K562 (cell line): ENCODE data around the gene MARCHF3. TPM values are rescaled to one million over a fixed set of nuclear protein-coding genes. Genes with fewer than 3 reads are reported as not detected.

Experiments
- ATAC-seq: fragments of 200-7000 bp; cut with Tn5 transposase; 3 replicates; pipeline ENCODE4 v1.9.1; 2020; ENCODE audit warnings: moderate library complexity
- BruUV-seq: library from RNA; stranded (reverse); fragments of 400-500 nt; replicated peaks from 2 replicates; lab custom pipeline; 2021; lab: Mats Ljungman, UMichigan
- CTCF ChIA-PET: fragments of 300-600 bp; formaldehyde crosslinking; extraction: SDS; loops from one replicate; lab custom pipeline; 2021; ENCODE audit warnings: low intra/inter-chr PET ratio; lab: Yijun Ruan, JAX
- POLR2A ChIA-PET: fragments of 300-600, 350-650 bp; sonication (Branson Sonifier 250); formaldehyde crosslinking; extraction: SDS; loops from one replicate; lab custom pipeline; 2021; ENCODE audit warnings: antibody characterized with exemption, inconsistent platforms; lab: Yijun Ruan, JAX
- DNase-seq, 4 experiments: peaks; one replicate each; pipeline versions ENCODE4 v3.0.0 to v3.0.0-alpha.2; 2011 to 2018; ENCODE audit warnings: low spot score in 3 of 4, mixed read lengths in 3 of 4; ENCODE audit errors: extremely low read depth in 1 of 4
- FAIRE-seq: peaks from 2 replicates; lab custom pipeline; 2011; peaks lifted over from hg19 to GRCh38; lab: Jason Lieb, UNC
- H2AFZ ChIP-seq: 2 replicates; pipeline ENCODE4 v1.6.0; 2011; ENCODE audit warnings: low read depth, low read length, control low read depth, inconsistent platforms
- H3K27ac ChIP-seq: fragments of 200-600 bp; 3 replicates; pipeline ENCODE4 v1.8.0; 2011; ENCODE audit warnings: low read depth, mild to moderate bottlenecking, control low read depth, inconsistent platforms, low read length, moderate library complexity, mixed read lengths; ENCODE audit errors: extremely low read depth
- H3K27me3 ChIP-seq, 2 experiments: fragments of 300-600 bp in 1 of 2; 2 replicates in 1 of 2; 3 replicates in 1 of 2; pipeline versions ENCODE4 v1.6.0 to v1.8.0; 2011; ENCODE audit warnings: inconsistent platforms in 2 of 2, low read length in 2 of 2, mild to moderate bottlenecking in 1 of 2, mixed read lengths in 1 of 2, moderate library complexity in 1 of 2; ENCODE audit not compliant: control insufficient read depth in 2 of 2, insufficient read depth in 2 of 2
- H3K36me3 ChIP-seq: fragments of 300-600 bp; 3 replicates; pipeline ENCODE4 v1.8.0; 2011; ENCODE audit warnings: mild to moderate bottlenecking, low read length, inconsistent platforms; ENCODE audit not compliant: control insufficient read depth, insufficient read depth
- H3K4me1 ChIP-seq, 2 experiments: fragments of 200-600 bp in 1 of 2; replicated peaks in 1 of 2; 2 replicates in 1 of 2; 3 replicates in 1 of 2; pipeline versions ENCODE4 v1.5.1 to v1.8.0; 2011; ENCODE audit warnings: inconsistent platforms in 2 of 2, low read length in 2 of 2, mild to moderate bottlenecking in 1 of 2, mixed read lengths in 1 of 2, moderate library complexity in 1 of 2; ENCODE audit not compliant: control insufficient read depth in 2 of 2, insufficient read depth in 2 of 2
- H3K4me2 ChIP-seq: 2 replicates; pipeline ENCODE4 v1.6.1; 2011; ENCODE audit warnings: low read length, control low read depth, inconsistent platforms, mixed read lengths; ENCODE audit not compliant: insufficient read depth
- H3K4me3 ChIP-seq: fragments of 200-600 bp; sonication (generic), shearing (Covaris generic); 2 replicates; pipeline ENCODE4 v1.5.1; 2016; ENCODE audit warnings: control low read depth, inconsistent platforms
- H3K79me2 ChIP-seq: fragments of 200-600 bp; 3 replicates; pipeline ENCODE4 v1.8.0; 2011; ENCODE audit warnings: low read length, inconsistent platforms; ENCODE audit not compliant: control insufficient read depth, insufficient read depth
- H3K9ac ChIP-seq, 2 experiments: 2 replicates each; pipeline versions ENCODE4 v1.6.0 to v1.6.1; 2011; ENCODE audit warnings: low read depth in 2 of 2, low read length in 2 of 2, control low read depth in 1 of 2, inconsistent platforms in 1 of 2, mild to moderate bottlenecking in 1 of 2, mixed read lengths in 1 of 2; ENCODE audit not compliant: insufficient read depth in 1 of 2
- H3K9me1 ChIP-seq: one replicate; pipeline ENCODE4 v1.6.0; 2011; ENCODE audit warnings: inconsistent platforms, mild to moderate bottlenecking, low read length, moderate library complexity; ENCODE audit not compliant: control insufficient read depth, insufficient read depth
- H3K9me3 ChIP-seq: replicated peaks from 2 replicates; pipeline ENCODE4 v1.5.1; 2011; ENCODE audit warnings: low read depth, low read length, inconsistent platforms; ENCODE audit not compliant: control insufficient read depth, insufficient read depth
- H4K20me1 ChIP-seq: replicated peaks from 2 replicates; pipeline ENCODE4 v1.6.1; 2011; ENCODE audit warnings: low read length, inconsistent platforms, mixed read lengths; ENCODE audit not compliant: control insufficient read depth, insufficient read depth
- MAFF ChIP-seq: IDR thresholded peaks from 2 replicates; pipeline ENCODE4 v1.6.1; 2012; ENCODE audit warnings: low read length, improper control_type of control experiment
- MLLT1 ChIP-seq, 2 experiments: fragments of 450-650 bp; IDR thresholded peaks; 2 replicates each; pipeline ENCODE4 v1.6.1; 2016
- NFE2L1 ChIP-seq: fragments of 450-650 bp; IDR thresholded peaks from 2 replicates; pipeline ENCODE4 v1.6.1; 2016; ENCODE audit warnings: missing genetic modification characterization, low read depth, mild to moderate bottlenecking, missing compliant biosample characterization, moderate library complexity, borderline replicate concordance
- NFRKB ChIP-seq: fragments of 450-650 bp; IDR thresholded peaks from 2 replicates; pipeline ENCODE4 v1.6.1; 2016; ENCODE audit warnings: low read depth
- PRMT5 ChIP-seq: sonication (generic); formaldehyde crosslinking; IDR thresholded peaks from 2 replicates; pipeline ENCODE4 v1.5.0; 2020; ENCODE audit warnings: missing genetic modification reagents
- RBM25 ChIP-seq: fragments of 200-400 bp; formaldehyde crosslinking; IDR thresholded peaks from 2 replicates; pipeline ENCODE4 v1.6.1; 2018; ENCODE audit warnings: low read length, low read depth, moderate library complexity; ENCODE audit not compliant: severe bottlenecking
- SMARCE1 ChIP-seq: fragments of 450-650 bp; IDR thresholded peaks from 2 replicates; pipeline ENCODE4 v1.7.1; 2016; ENCODE audit warnings: mild to moderate bottlenecking
- SREBF2 ChIP-seq: sonication (generic); formaldehyde crosslinking; IDR thresholded peaks from 2 replicates; pipeline ENCODE4 v1.4.0; 2020; ENCODE audit warnings: mild to moderate bottlenecking, missing genetic modification reagents
- ZBTB40 ChIP-seq, 2 experiments: fragments of 450-650 bp in 1 of 2; sonication (generic) in 1 of 2; formaldehyde crosslinking in 1 of 2; IDR thresholded peaks; 2 replicates each; pipeline versions ENCODE4 v1.7.1 to v1.9.0; 2016 to 2022; ENCODE audit warnings: inconsistent platforms in 1 of 2, mild to moderate bottlenecking in 1 of 2, missing genetic modification reagents in 1 of 2
- ZBTB8A ChIP-seq: fragments of 450-650 bp; IDR thresholded peaks from 2 replicates; pipeline ENCODE4 v1.6.1; 2018; ENCODE audit warnings: mild to moderate bottlenecking, moderate library complexity; ENCODE audit not compliant: partially characterized antibody
- ZNF668 ChIP-seq: fragments of 250-450 bp; sonication (Bioruptor Pico); IDR thresholded peaks from 2 replicates; pipeline ENCODE4 v1.8.0; 2022; ENCODE audit warnings: mild to moderate bottlenecking, inconsistent platforms
- ZNF785 ChIP-seq: fragments of 250-450 bp; sonication (Bioruptor Pico); IDR thresholded peaks from 2 replicates; pipeline ENCODE4 v1.4.0; 2020; ENCODE audit warnings: mild to moderate bottlenecking
- WGBS: fragments of 100-300 bp; shearing (Covaris generic); methylation state at CpG from one replicate; pipeline ENCODE4 v1.1.6; 2016; ENCODE audit warnings: low coverage, mixed read lengths; ENCODE audit not compliant: insufficient coverage; ENCODE audit errors: missing lambda C conversion rate; 5-methylcytosine and 5-hydroxymethylcytosine counted together
- in situ Hi-C: fragments of 300-500 bp; cut with MboI; formaldehyde crosslinking; loops from 4 replicates; pipeline ENCODE4 v1.15.0; 2018; ENCODE audit warnings: inconsistent platforms, mixed read lengths
- intact Hi-C: fragments of 100-400 bp; cut with micrococcal nuclease; formaldehyde crosslinking; loops from 2 replicates; pipeline ENCODE4 v1.14.2; 2022
- polyA plus RNA-seq, 8 experiments: library from polyadenylated mRNA; depleted of rRNA in 4 of 8; stranded (reverse) in 5 of 8; unstranded in 3 of 8; fragments of >200 nt; fragmentation: Nextera tagmentation in 2 of 8; fragmentation: Illumina TruSeq in 1 of 8; extraction: Ambion mirVana in 2 of 8; extraction: Trizol in 1 of 8; gene quantifications; 2 replicates each; pipeline versions ENCODE4 v1.2.1 to v1.2.3, GENCODE V29; 2011 to 2014; ENCODE audit warnings: inconsistent platforms in 1 of 8, missing spikeins in 1 of 8
- total RNA-seq, 7 experiments: library from RNA; depleted of rRNA in 6 of 7; stranded (reverse); fragments of >200 nt in 6 of 7; fragmentation: Illumina TruSeq in 2 of 7; extraction: Trizol in 2 of 7; gene quantifications; 2 replicates each; pipeline versions ENCODE4 v1.2.1 to v1.2.3, GENCODE V29; 2011 to 2021; ENCODE audit warnings: low replicate concordance in 1 of 7

Gene MARCHF3
- total and polyA plus RNA-seq, 9 of the 15 experiments (the other 6 are each of a cell fraction or from before 2014, with no cell fraction given): 5.6 to 37.4 (median 16.5) TPM

GRCh38 chr5:126897851-126898630 is 132.3 kb downstream of the MARCHF3 start:
- H3K79me2 ChIP-seq: no peaks in the 10 kb centered on the region
- ChIA-PET POLR2A (no interaction called here), CTCF (no interaction called here)
- FAIRE-seq: no peak
- no peaks in the 10 kb centered on the region for H4K20me1 ChIP-seq
- no peaks in the 10 kb centered on the region for H3K9me1 ChIP-seq
- peaks cover 16% of the 10 kb centered on the region; the same call in 2 of the 3 replicates for H3K36me3 ChIP-seq
- no peaks in the 10 kb centered on the region for H3K4me1 ChIP-seq
- ATAC-seq: no peak
- in situ Hi-C loops (no loop called here), intact Hi-C loops (no loop called here)
- peaks cover 4% of the 10 kb centered on the region; the same call in 1 of the 2 replicates for H3K9me3 ChIP-seq
- no peak for DNase-seq
- H3K27ac ChIP-seq: no peak overlapping the region
- WGBS: 85% methylated on average over 5 of the region's 5 CpGs
- no peaks in the 10 kb centered on the region for H3K27me3 ChIP-seq
- H3K9ac ChIP-seq: no peak overlapping the region
- H3K4me2 ChIP-seq: no peak overlapping the region
- no peak overlapping the region for H3K4me3 ChIP-seq
- no peak overlapping the region for H2AFZ ChIP-seq
- no TSS peak for BruUV-seq
- TF ChIP-seq SREBF2 (CRISPR knock-in tag) (no peak), RBM25 (no peak), NFRKB (no peak), ZBTB40 (IDR thresholded peaks at IDR 0.05) (no peak), ZBTB40 (CRISPR knock-in tag; IDR thresholded peaks at IDR 0.05) (no peak), MAFF (peak; percentile 75), ZNF668 (CRISPR knock-in tag) (no peak), MLLT1 (IDR thresholded peaks at IDR 0.05) (no peak), ZBTB8A (no peak), SMARCE1 (no peak), PRMT5 (no peak), ZNF785 (CRISPR knock-in tag) (no peak), NFE2L1 (tag) (no peak)
